Measurements from ENCODE around the gene BMP3. TPM values are rescaled to one million over a fixed set of nuclear protein-coding genes. Genes with fewer than 3 reads are reported as not detected.

BMP3 gene
- total and polyA plus RNA-seq, 2 of the 13 experiments (the other 11 are each of a cell fraction or from before 2014, with no cell fraction given), result not detected

- Histone ChIP-seq H3K27me3 (ENCODE audit: control insufficient read depth in 1 of 2, insufficient read depth in 2 of 2, low read length in 2 of 2) (no peaks in the 10 kb centered on the region), H3K4me3 (replicated peaks in 1 of 3; ENCODE audit: insufficient read depth in 1 of 3, low read depth in 2 of 3, low read length in 3 of 3) (no peak overlapping the region), H4K20me1 (ENCODE audit: insufficient read depth, low read length) (no peaks in the 10 kb centered on the region), H3K4me1 (ENCODE audit: insufficient read depth, low read length) (no peaks in the 10 kb centered on the region), H3K27ac (ENCODE audit: extremely low read length, insufficient read depth, low read length) (no peak overlapping the region), H3K79me2 (ENCODE audit: insufficient read depth, low read length) (no peaks in the 10 kb centered on the region), H3K9ac (ENCODE audit: insufficient read depth, low read depth, low read length) (no peak overlapping the region), H2AFZ (ENCODE audit: low read length) (no peak overlapping the region), H3K9me3 (ENCODE audit: low read length) (no peaks in the 10 kb centered on the region), H3K4me2 (ENCODE audit: low read depth, low read length) (no peak overlapping the region), H3K36me3 (replicated peaks in 1 of 2; ENCODE audit: control insufficient read depth in 1 of 2, insufficient read depth in 2 of 2, low read length in 2 of 2) (no peaks in the 10 kb centered on the region)
- ATAC-seq, result no peak
- no peak for DNase-seq (ENCODE audit: low spot score)
- ChIA-PET POLR2A (no interaction called here), CTCF (ENCODE audit: low intra/inter-chr PET ratio, low total read pairs) (no interaction called here)
- 9% methylated on average over 2 of the region's 2 CpGs for WGBS (ENCODE audit: low lambda C conversion rate)
- in situ Hi-C loops (cut with HindIII; ENCODE audit: extremely low pct_ligation_motif_present, low pct_unique_long_range_greater_than_20kb) (no loop called here), intact Hi-C loops (cut with micrococcal nuclease; ENCODE audit: unreplicated experiment) (no loop called here)
- no peak for FAIRE-seq
- no TSS peak for BruUV-seq (replicated peaks)
- TF ChIP-seq DZIP1 (CRISPR knock-in tag; IDR thresholded peaks at IDR 0.05), result no peak
- no peak for TF ChIP-seq ZNF430 (CRISPR knock-in tag; IDR thresholded peaks at IDR 0.05)
- no peak for TF ChIP-seq ZBTB46 (CRISPR knock-in tag; IDR thresholded peaks at IDR 0.05; ENCODE audit: borderline replicate concordance)
- no peak for TF ChIP-seq KAT2B (IDR thresholded peaks at IDR 0.05; ENCODE audit: borderline replicate concordance, low read depth, low read length)
- TF ChIP-seq SALL2 (CRISPR knock-in tag; IDR thresholded peaks at IDR 0.05), result no peak
- no peak for TF ChIP-seq SOX5 (CRISPR knock-in tag; IDR thresholded peaks at IDR 0.05; ENCODE audit: borderline replicate concordance)
- no peak for TF ChIP-seq ZNF333 (CRISPR knock-in tag; IDR thresholded peaks at IDR 0.05; ENCODE audit: borderline replicate concordance)
- no peak for TF ChIP-seq BRF2 (CRISPR knock-in tag; IDR thresholded peaks at IDR 0.05)
- no peak for TF ChIP-seq ZBTB26 (CRISPR knock-in tag; IDR thresholded peaks at IDR 0.05; ENCODE audit: borderline replicate concordance)
- no peak for TF ChIP-seq ZNF124 (CRISPR knock-in tag; IDR thresholded peaks at IDR 0.05)
- no peak for TF ChIP-seq SNRNP70 (IDR thresholded peaks at IDR 0.05; ENCODE audit: low read depth, low read length)
- no peak for TF ChIP-seq SNAI1 (CRISPR knock-in tag; IDR thresholded peaks at IDR 0.05; ENCODE audit: borderline replicate concordance)
- no peak for TF ChIP-seq GMEB1 (CRISPR knock-in tag; IDR thresholded peaks at IDR 0.05; ENCODE audit: borderline replicate concordance)
- TF ChIP-seq TBL1XR1 (IDR thresholded peaks at IDR 0.05; ENCODE audit: borderline replicate concordance, low read length, partially characterized antibody), result no peak
- TF ChIP-seq PHF5A (CRISPR knock-in tag; IDR thresholded peaks at IDR 0.05; ENCODE audit: low read depth, unreplicated experiment), result no peak
- TF ChIP-seq MEIS2 (CRISPR knock-in tag; IDR thresholded peaks at IDR 0.05), result no peak
- TF ChIP-seq NR2F2 (IDR thresholded peaks at IDR 0.05; ENCODE audit: borderline replicate concordance, low read depth), result no peak
- no peak for TF ChIP-seq ZNF564 (CRISPR knock-in tag; IDR thresholded peaks at IDR 0.05)
Observed at GRCh38 chr4:81095389-81095788, 64.9 kb downstream of the BMP3 start.

Data from HepG2 (cell line).